ENCODE data around the gene TMEM238.

The TMEM238 gene

GRCh38 chr19:55341171-55341588 lies 42.9 kb downstream of the TMEM238 start:
- peak overlapping the region; percentile 87 for H3K4me3 ChIP-seq (ENCODE audit: insufficient read depth, low read length, poor library complexity, severe bottlenecking)
- no peaks in the 10 kb centered on the region for H3K9me3 ChIP-seq (ENCODE audit: insufficient read depth, low read length)
- no peaks in the 10 kb centered on the region for H3K27me3 ChIP-seq (ENCODE audit: low read length)
- TF ChIP-seq, protein P1, sequence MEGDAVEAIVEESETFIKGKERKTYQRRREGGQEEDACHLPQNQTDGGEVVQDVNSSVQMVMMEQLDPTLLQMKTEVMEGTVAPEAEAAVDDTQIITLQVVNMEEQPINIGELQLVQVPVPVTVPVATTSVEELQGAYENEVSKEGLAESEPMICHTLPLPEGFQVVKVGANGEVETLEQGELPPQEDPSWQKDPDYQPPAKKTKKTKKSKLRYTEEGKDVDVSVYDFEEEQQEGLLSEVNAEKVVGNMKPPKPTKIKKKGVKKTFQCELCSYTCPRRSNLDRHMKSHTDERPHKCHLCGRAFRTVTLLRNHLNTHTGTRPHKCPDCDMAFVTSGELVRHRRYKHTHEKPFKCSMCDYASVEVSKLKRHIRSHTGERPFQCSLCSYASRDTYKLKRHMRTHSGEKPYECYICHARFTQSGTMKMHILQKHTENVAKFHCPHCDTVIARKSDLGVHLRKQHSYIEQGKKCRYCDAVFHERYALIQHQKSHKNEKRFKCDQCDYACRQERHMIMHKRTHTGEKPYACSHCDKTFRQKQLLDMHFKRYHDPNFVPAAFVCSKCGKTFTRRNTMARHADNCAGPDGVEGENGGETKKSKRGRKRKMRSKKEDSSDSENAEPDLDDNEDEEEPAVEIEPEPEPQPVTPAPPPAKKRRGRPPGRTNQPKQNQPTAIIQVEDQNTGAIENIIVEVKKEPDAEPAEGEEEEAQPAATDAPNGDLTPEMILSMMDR (IDR thresholded peaks at IDR 0.05; ENCODE audit: insufficient read depth, low read length, poor library complexity, severe bottlenecking): no peak
- no peak for TF ChIP-seq EZH2phosphoT487 (conservative IDR thresholded peaks at IDR 0.05; ENCODE audit: low read length)
- peak overlapping the region; percentile 88 for H3K9ac ChIP-seq (ENCODE audit: low read length)
- H3K36me3 ChIP-seq (ENCODE audit: low read length): no peaks in the 10 kb centered on the region
- H2AFZ ChIP-seq (ENCODE audit: low read depth, low read length, severe bottlenecking): no peak overlapping the region
- no peaks in the 10 kb centered on the region for H4K20me1 ChIP-seq (ENCODE audit: low read depth, low read length)
- H3K4me2 ChIP-seq (ENCODE audit: low read depth, low read length, poor library complexity, severe bottlenecking): peak overlapping the region; percentile 97
- no peaks in the 10 kb centered on the region for H3F3A ChIP-seq (ENCODE audit: insufficient read depth)
- H3K9me2 ChIP-seq (replicated peaks; ENCODE audit: insufficient read depth, low read length): no peaks in the 10 kb centered on the region
- H3K27ac ChIP-seq (ENCODE audit: low read depth, low read length): peak overlapping the region; percentile 65; the same call in 1 of the 2 replicates
- H3K79me2 ChIP-seq (ENCODE audit: insufficient read depth, low read length): 0 out of 2 replicates have a peak, but pooled peaks cover 8% of the 10 kb centered on the region

DNA sequence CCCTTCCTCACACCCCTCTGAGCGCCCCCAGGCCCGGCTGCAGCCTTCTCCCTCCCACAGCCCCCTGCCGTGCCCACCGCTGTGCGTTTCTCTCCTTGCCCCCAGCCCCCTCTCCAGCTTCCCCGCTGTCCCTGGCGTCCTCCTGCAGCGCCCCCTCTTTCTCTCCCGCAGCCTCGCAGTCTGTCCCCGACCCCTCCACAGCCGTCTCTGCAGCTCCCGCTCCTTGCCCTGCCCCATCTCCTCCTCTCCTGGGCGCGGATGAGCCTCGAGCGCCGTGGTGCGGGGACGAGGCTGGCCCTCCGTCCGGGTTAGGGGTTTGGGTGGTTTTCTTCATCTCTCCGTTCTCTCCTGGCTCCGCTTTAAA lies 43.3 kb downstream of the TMEM238 start:
- Histone ChIP-seq H3K9ac (ENCODE audit: low read length) (peak overlapping the region; percentile 88), H3K9me2 (replicated peaks; ENCODE audit: insufficient read depth, low read length) (no peaks in the 10 kb centered on the region), H3K4me2 (ENCODE audit: low read depth, low read length, poor library complexity, severe bottlenecking) (peak overlapping the region; percentile 97), H3K36me3 (ENCODE audit: low read length) (no peaks in the 10 kb centered on the region), H4K20me1 (ENCODE audit: low read depth, low read length) (no peaks in the 10 kb centered on the region), H3F3A (ENCODE audit: insufficient read depth) (no peaks in the 10 kb centered on the region), H3K4me3 (ENCODE audit: insufficient read depth, low read length, poor library complexity, severe bottlenecking) (peak overlapping the region; percentile 87), H3K27me3 (ENCODE audit: low read length) (no peaks in the 10 kb centered on the region), H3K9me3 (ENCODE audit: insufficient read depth, low read length) (no peaks in the 10 kb centered on the region), H3K79me2 (ENCODE audit: insufficient read depth, low read length) (0 out of 2 replicates have a peak, but pooled peaks cover 8% of the 10 kb centered on the region), H2AFZ (ENCODE audit: low read depth, low read length, severe bottlenecking) (no peak overlapping the region), H3K27ac (ENCODE audit: low read depth, low read length) (peak overlapping the region; percentile 65; the same call in 1 of the 2 replicates)
- TF ChIP-seq, protein P1 (IDR thresholded peaks at IDR 0.05; ENCODE audit: insufficient read depth, low read length, poor library complexity, severe bottlenecking): peak; percentile 32
- no peak for TF ChIP-seq EZH2phosphoT487 (conservative IDR thresholded peaks at IDR 0.05; ENCODE audit: low read length)

GRCh38 chr19:55339889-55340783 lies 44.0 kb downstream of the TMEM238 start:
- Histone ChIP-seq H3K9ac (ENCODE audit: low read length) (peak overlapping the region; percentile 88), H3K27me3 (ENCODE audit: low read length) (no peaks in the 10 kb centered on the region), H3K36me3 (ENCODE audit: low read length) (no peaks in the 10 kb centered on the region), H2AFZ (ENCODE audit: low read depth, low read length, severe bottlenecking) (no peak overlapping the region), H3K27ac (ENCODE audit: low read depth, low read length) (peak overlapping the region; percentile 65), H3F3A (ENCODE audit: insufficient read depth) (no peaks in the 10 kb centered on the region), H3K9me3 (ENCODE audit: insufficient read depth, low read length) (no peaks in the 10 kb centered on the region), H3K9me2 (replicated peaks; ENCODE audit: insufficient read depth, low read length) (no peaks in the 10 kb centered on the region), H3K4me3 (ENCODE audit: insufficient read depth, low read length, poor library complexity, severe bottlenecking) (peak overlapping the region; percentile 87), H4K20me1 (ENCODE audit: low read depth, low read length) (no peaks in the 10 kb centered on the region), H3K79me2 (ENCODE audit: insufficient read depth, low read length) (0 out of 2 replicates have a peak, but pooled peaks cover 8% of the 10 kb centered on the region), H3K4me2 (ENCODE audit: low read depth, low read length, poor library complexity, severe bottlenecking) (peak overlapping the region; percentile 97)
- no peak for TF ChIP-seq EZH2phosphoT487 (conservative IDR thresholded peaks at IDR 0.05; ENCODE audit: low read length)
- TF ChIP-seq, protein P1 (IDR thresholded peaks at IDR 0.05; ENCODE audit: insufficient read depth, low read length, poor library complexity, severe bottlenecking): no peak

All from SU-DHL-6 (cell line).